ENCODE measurements around the gene PRF1. TPM values are rescaled to one million over a fixed set of nuclear protein-coding genes. Genes with fewer than 3 reads are reported as not detected.

Gene PRF1
- total RNA-seq, 1 experiment from 2014 or later, result not detected

DNA sequence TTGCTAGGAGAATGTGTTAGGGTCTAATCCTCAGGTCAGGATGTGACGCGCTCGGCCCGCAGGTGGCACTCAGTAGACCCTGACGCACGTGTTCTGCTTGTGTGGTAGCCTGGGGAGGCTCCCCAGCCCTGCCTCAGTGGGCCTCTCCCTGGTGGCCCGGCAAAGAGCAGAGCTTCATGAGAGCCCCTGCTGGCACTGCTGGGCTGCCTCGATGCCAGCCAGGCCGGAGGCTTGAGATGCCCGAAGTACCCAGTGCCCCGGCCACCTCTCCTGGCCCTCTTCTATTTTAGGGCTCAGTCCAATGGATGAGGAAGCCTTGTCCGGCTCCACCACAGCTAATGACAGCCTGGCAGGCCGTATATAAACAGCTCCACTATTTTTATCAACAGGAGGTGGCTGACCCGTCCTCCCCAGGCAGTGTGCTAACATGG, 42.0 kb downstream of the PRF1 start:
- DNase-seq (ENCODE audit: low read depth), result no peak

- DNase-seq (ENCODE audit: low read depth), result no peak
Observed at GRCh38 chr10:70559861-70560260, 42.7 kb downstream of the PRF1 start.

DNA sequence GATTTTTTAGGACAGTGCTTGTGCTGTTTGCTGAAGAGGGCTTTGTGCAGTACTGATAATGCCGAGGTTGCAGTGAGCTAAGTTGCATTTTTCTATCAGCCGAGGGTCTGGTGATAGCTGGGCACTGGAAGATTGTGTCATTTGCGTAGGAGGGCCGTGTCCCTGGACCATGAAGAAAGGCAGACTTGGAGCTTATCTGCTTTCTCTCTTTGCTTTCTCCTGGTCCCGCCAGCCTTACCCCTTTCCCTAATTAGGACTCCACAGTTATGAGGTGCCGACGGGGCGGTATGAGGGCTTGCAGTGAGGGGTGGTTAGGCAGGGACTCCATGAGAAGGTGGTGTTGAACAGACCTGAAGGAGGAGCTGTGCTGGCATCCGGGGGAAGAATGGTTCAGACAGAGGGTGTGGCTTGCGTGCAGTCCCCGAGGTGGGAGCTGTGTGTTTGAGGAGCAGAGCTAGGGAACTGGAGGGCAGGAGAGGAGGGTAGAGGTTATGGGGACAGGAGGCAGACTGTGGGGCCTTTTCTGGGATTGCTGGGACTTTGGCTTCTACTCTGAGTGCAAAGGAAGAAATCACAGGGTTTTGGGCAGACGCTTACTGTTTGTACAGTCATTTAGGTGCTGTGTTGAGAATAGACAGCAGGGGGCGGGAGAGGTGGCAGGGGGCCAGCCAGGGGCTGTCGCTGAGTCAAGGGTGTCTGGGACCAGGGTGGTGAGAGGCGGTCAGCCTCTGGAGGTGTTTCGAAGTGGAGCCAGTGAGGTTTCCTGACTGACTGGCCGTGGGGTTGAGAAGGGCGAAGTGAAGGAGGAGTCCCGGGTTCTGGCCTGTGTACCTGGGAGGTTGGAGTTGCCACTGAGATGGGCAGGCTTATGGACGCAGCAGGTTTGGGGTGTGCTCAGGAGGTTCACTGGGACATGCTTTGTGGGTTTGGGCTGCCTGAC, 43.4 kb downstream of the PRF1 start:
- DNase-seq (ENCODE audit: low read depth), result no peak

DNA sequence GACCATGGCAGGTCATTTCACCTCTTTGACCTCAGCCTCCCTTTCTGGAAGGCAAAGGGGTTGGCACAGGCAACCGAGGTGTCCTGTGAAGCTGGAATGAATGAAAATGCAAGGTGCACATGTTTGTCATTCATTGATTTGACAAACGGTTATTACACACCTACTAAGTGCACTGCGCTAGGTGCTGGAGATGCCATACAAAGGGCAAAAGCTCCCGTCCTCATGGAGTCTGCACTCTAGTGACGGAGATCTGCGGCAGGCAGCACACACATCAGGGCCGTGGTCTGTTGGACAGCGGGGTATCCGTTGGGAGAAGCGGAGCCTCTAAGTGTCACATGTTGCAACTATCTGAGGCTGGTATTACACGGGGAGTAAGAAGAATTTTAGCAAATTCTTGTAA, 44.2 kb downstream of the PRF1 start:
- no peak for DNase-seq (ENCODE audit: low read depth)

DNA sequence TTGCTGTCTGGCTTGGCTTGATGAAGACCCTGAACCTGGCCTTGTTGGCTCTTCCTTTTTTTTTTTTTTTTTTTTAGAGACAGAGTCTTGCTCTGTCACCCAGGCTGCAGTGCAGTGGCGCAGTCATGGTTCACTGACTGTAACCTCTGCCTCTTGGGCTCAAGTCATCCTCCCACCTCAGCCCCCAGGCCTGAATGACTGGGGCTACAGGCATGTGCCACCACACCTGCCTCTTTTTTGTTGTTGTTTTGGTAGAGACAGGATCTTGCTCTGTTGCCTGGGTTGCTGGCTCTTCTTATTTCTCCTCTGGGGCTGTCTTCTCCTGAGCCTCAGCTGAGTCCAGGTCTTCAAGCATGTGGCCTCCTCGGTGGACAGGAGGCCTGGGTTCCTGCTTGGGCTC, 44.7 kb downstream of the PRF1 start:
- DNase-seq (ENCODE audit: low read depth), result no peak

DNA sequence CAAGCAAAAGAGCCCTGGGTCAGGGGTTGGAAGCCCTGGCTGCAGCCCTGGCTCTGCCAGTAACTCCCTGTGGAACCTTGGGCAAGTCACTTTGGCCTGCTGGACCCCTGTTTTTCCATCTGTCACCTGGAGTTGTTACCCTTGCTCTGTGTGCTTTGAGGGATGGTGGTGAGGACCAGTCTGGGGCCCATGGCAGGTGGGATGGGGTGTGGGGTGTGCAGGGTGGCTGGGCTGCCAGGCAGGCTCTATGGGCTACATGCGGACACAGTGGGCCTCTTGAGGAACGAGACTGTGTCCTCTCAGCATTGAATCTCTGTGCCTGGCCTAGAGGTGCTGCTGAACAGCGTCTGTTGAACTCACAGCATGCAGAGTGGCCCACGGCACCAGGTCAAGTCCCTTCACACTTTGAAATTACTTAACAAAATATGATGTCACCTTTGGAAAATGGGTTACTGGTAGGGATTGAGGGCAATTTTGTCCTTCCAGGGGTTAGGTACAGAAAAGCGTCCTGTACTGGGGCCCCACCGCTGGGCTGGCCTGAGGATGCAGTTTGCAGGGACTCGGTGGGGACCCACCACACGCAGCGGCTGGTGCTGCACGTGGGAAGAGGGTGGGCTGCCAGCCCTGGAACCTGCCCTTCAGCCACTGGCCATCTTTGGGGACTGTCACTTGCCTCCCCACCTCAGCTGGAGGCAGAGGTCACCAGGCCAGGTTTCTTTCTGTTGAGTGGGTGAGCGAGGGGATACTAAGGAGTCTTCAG, 45.3 kb downstream of the PRF1 start:
- DNase-seq (ENCODE audit: low read depth), result no peak

- no peak for DNase-seq (ENCODE audit: low read depth)
Observed at GRCh38 chr10:70555371-70555770, 47.2 kb downstream of the PRF1 start.

GRCh38 chr10:70552586-70552985, 50.0 kb downstream of the PRF1 start:
- no peak for DNase-seq (ENCODE audit: low read depth)

DNA sequence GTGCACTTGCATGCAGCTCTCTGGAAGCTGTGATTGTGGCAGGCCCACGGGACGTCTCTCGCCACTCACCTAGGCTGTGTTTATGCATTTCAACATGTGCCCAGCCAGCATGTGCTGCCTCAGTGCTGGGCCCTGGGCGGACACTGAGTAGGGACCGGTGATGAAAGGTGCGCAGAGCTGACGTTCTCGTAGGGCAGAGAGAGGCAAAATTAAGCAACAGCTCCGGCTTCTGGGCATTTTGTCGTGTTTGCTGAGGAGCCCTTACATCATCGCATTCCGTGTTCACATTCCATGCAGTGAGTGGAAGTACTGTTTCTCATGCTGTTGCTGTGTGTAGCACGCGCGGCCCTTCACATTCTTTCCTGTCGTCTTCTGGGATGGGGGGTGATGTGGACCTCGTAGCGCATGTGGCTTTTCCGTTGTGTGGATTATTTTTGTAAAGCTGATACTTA, 50.5 kb downstream of the PRF1 start:
- no peak for DNase-seq (ENCODE audit: low read depth)

- no peak for DNase-seq (ENCODE audit: low read depth)
Observed at GRCh38 chr10:70551466-70551865, 51.1 kb downstream of the PRF1 start.

DNA sequence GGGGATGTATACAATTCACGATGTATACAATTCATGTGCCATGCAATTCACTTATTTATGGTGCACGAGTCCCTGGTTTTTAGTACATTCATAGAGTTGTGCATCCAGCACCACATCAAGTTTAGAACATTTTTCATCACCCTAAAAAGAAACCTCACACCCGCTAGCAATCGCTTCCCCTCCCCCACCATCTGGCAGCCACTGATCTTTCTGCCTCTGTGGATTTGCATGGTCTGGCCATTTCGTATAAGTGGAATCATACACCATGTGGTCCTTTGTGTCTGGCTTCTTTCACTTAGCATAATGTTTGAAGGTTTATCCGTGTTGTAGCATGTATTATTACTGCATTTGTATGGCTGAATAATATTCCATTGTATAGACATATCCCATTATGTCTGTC, 52.1 kb downstream of the PRF1 start:
- DNase-seq (ENCODE audit: low read depth), result no peak

- DNase-seq (ENCODE audit: low read depth), result peak; percentile 60
Observed at GRCh38 chr10:70549962-70550458, 52.5 kb downstream of the PRF1 start.

GRCh38 chr10:70549351-70549961, 53.1 kb downstream of the PRF1 start:
- DNase-seq (ENCODE audit: low read depth), result no peak

Other genes with a start within 250 kb of the PRF1 start
- 17.8 and 21.4 TPM in 2 replicates for gene LRRC20, start 220.1 kb downstream of the PRF1 start, total RNA-seq (2014; rRNA removed; shearing (Covaris generic))
- 33.9 and 46.0 TPM in 2 replicates for gene EIF4EBP2, start 198.6 kb downstream of the PRF1 start, total RNA-seq (2014; rRNA removed; shearing (Covaris generic))
- gene NODAL, start 161.1 kb downstream of the PRF1 start, total RNA-seq (2014; rRNA removed; shearing (Covaris generic)), result not detected in 2 replicates
- gene PALD1, start 124.0 kb downstream of the PRF1 start, total RNA-seq (2014; rRNA removed; shearing (Covaris generic)), result 0.20 TPM in 1 of 2 replicates, not detected in the other
- gene ADAMTS14, start 69.8 kb upstream of the PRF1 start, total RNA-seq (2014; rRNA removed; shearing (Covaris generic)), result 0.69 and 1.2 TPM in 2 replicates
- gene TBATA, start 182.6 kb upstream of the PRF1 start, total RNA-seq (2014; rRNA removed; shearing (Covaris generic)), result not detected in 2 replicates
- 25.8 and 26.5 TPM in 2 replicates for gene SGPL1, start 213.2 kb upstream of the PRF1 start, total RNA-seq (2014; rRNA removed; shearing (Covaris generic))